ENCODE data around the gene DCAF7.

Gene DCAF7

DNA sequence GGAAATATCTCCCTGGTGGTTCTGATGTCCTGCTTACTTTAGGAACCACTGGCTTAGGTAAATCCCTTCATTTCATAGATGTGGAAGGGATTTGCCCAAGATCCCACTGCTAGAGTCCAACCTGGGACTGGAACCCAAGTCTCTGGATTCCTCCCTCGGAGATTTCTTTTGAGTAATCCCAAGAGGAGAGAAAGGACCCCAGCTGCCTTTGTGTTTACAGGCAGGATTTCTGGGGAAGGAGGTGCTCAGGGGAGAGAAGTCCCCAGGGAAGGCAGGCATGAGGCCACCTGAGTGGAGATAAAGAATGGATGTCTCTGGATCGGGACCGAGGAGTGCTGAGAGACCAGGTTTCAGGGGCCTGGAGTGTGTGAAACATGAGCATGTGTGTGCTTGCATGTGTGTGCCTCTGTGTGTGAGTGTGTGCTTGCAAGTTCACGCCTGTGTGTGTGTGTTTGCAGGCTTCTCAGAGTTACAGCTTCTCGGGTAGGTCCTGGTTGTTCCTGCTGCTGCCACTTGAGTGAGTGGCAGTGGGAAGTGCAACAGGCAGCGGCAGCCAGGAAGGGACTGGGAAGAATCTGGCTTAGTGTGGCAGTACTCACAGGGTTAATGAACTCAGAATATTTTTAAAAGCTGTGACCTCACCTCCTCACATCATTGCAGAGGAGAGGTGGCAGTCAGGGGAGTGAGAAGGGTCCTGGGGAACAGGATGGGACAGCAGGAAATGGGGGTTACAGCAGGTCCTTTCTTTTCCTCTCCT, 24.9 kb upstream of the DCAF7 start:
- no peak for DNase-seq

DNA sequence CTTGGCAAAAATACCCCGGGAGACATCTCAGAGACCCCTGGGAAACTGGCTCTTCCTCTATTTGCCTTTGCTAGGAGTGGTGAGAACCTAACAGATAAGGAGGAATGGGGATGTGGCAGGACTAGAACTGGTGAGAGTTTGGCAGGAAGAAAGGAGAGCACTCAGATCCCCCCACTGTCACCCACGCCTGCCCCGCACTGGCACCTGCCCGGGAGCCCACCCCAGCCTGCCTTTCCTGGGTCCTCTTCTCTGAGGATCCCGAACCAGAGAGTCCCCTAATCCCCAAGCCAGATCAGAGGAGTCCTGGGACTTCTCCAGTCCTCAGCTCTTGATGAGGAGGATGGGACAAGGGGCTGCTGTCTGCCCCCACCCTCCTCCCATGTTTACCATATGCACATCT, 23.4 kb upstream of the DCAF7 start:
- no peak for DNase-seq

DNA sequence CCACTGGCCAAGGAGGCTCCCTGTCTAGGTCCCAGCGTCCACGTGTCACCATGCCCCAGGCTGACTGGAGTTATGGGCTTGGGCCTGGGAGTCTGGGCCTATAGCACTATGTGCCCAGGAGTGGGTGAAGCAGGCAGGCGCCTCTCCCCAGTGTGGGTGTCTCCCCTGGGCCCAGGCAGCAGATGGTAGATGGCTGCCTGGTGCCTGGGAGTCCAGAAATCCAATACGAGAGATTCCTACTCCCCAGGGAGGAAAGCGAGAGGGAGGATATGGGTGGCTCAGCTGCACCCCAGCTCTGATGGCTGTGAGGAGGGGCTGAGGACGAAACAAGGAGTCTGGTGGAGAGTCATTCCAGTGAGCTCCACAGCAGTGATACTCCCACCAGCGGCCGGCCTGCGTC, 22.1 kb upstream of the DCAF7 start:
- DNase-seq = no peak

DNA sequence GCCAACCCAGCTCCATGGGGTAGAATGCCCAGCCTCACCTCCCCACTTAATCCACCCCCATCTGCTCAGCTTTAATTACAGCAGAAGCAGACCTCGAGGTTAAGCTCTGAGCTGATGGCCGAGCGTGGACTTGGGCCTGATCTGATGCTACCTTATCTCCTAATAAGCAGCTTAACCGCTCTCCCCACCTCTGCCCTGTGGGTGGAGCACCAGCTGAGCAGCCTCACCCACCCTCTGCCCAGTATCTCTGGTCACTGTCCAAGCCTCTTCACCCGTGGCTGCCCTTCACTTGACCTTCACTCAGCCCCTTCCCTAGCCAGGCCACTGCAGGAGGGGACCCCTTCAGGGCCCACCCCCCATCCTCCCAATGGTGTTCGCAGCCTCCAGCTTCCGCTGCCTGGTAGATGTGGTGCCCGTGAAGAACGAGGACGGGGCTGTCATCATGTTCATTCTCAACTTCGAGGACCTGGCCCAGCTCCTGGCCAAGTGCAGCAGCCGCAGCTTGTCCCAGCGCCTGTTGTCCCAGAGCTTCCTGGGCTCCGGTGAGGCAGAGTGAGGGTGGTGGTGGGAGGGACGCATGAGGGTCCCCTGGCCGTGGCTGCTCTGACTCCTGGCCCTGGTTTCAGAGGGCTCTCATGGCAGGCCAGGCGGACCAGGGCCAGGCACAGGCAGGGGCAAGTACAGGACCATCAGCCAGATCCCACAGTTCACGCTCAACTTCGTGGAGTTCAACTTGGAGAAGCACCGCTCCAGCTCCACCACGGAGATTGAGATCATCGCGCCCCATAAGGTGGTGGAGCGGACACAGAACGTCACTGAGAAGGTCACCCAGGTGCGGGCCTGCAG, 20.3 kb upstream of the DCAF7 start:
- DNase-seq = no peak

DNA sequence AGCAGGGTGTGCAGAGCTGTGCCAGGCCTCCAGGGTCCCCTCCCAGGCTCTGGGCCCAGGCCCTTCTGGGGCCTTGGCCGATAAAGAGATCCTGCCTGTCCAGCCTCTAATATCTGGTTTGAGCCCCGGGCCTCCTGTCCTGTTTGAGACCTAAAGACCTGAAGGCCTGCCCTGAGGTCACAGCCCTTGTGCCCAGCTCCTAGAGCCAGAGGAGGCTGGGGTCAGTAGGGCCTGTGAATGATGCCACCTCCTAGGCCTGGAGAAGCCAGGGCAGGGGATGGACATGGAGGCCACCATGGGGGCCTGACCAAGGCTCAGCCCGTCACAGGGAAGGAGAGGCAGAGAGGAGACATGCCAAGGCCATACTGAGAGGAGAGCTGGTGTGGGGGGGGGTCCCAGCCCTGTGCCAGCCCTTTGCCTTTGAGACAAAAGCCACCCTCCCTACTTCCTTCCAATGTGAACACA, 19.7 kb upstream of the DCAF7 start:
- no peak for DNase-seq

DNA sequence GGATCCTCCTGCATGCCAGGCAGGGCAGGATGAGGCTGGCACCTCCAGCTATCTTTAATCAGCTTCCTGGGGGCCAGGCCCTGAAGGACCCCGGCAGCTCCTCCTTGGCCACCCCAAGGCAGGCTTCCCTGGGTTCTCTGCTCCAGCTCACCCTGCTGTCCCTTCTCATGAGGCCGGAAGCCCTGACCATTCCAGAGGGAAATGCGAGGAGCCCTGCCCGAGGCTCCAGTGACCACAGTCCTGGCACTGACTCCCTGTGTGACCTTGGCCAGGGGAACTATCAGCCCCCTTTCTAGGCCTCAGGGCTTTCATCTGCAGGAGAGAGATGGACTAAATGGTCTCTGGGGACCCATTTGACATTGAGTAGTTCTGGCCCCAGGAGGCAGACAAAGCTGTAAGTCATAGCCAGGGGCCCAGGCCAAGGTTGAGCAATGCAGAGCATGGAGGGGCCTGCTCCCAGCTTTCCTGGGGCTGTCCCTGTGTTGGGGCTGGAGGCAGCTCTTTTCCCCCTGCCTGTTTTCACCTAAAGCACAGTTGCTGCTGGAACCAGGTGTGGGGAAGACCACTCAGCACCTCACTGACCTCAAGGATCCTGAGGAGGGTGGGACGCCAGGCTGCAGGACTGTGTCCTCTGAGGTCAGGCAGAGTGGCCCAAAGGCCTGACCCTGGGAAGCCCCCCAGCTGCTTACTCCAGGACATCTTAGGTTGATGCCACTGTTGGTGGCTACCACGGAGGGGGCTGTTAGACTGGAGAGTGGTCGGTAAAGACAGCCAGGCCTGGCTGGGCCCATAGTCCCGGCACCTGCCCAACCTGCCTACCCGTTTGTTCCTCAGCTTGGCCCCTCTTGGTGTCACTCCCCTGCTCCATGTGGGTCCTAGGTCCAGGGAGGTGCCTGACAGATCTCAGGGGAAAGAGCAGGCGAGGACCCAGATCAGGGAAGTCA, 19.0 kb upstream of the DCAF7 start:
- DNase-seq = no peak

DNA sequence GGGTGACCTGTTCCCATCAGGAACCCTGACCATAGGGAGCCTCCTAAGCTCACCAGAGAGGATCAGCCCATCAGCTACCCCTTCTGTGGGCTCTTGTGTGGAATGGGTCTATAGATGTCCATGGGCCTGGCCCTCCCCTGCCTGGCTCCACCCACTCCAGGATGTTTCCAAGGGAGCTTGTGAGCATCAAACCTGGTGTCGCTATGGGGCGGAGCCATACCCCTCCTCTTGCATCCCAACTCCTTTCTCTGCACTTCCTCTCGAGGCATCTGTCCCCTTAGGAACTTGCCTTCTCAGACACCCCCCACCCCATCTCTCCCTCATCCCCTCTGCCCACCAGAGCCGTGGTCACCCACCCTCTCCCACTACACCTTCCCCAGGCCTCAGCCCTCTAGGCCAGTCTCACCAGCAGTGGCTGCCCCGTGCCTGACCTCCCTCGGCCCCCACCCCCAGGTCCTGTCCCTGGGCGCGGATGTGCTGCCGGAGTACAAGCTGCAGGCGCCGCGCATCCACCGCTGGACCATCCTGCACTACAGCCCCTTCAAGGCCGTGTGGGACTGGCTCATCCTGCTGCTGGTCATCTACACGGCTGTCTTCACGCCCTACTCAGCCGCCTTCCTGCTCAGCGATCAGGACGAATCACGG, 16.7 kb upstream of the DCAF7 start:
- DNase-seq = no peak

DNA sequence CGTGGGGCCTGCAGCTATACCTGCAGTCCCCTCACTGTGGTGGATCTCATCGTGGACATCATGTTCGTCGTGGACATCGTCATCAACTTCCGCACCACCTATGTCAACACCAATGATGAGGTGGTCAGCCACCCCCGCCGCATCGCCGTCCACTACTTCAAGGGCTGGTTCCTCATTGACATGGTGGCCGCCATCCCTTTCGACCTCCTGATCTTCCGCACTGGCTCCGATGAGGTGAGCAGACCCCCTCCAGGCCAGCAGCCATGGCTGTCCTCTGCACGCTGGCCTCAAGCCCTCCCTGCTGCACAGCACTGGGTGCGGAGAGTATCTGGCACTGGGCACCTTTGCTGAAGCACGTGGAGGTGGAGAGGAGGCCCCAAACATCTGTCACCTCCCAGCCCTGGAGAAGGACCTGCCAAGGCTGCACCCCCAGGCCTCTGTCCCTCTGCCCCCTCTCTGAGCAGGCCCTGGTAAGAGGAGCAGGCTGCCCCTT, 16.2 kb upstream of the DCAF7 start:
- DNase-seq = no peak

DNA sequence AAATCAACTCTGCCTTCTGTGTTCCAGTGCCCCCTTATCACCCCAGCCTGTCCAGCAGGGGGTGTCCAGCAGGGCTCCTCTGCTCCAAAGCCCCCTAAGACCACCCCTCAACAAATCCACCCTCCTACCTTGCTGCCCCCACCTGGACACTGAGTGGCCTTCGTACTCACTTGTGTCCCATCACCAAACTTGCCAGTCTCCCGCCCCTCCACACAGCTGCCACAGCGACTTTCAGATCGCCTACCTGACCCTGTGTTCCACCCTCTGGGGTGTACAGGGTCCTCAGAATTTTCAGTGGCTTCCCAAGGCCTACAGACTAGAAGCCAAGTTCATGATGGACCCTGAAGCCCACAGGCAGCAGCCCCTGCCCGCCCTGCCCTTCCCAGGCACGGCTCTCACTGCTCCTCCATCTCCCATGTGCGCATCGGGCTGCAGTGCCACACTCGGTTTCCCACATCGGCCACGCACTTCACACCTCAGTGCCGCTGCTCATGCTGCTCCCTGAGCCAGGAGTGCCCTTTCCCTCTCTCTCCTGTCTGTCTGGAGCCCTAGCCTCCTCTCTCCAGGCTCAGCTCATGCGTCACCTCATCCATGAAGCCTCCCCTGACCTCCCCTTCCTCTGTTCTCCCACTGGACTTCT, 15.3 kb upstream of the DCAF7 start:
- no peak for DNase-seq

DNA sequence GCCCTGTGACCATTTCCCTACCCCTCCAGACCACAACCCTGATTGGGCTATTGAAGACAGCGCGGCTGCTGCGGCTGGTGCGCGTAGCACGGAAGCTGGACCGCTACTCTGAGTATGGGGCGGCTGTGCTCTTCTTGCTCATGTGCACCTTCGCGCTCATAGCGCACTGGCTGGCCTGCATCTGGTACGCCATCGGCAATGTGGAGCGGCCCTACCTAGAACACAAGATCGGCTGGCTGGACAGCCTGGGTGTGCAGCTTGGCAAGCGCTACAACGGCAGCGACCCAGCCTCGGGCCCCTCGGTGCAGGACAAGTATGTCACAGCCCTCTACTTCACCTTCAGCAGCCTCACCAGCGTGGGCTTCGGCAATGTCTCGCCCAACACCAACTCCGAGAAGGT, 14.6 kb upstream of the DCAF7 start:
- DNase-seq = no peak

DNA sequence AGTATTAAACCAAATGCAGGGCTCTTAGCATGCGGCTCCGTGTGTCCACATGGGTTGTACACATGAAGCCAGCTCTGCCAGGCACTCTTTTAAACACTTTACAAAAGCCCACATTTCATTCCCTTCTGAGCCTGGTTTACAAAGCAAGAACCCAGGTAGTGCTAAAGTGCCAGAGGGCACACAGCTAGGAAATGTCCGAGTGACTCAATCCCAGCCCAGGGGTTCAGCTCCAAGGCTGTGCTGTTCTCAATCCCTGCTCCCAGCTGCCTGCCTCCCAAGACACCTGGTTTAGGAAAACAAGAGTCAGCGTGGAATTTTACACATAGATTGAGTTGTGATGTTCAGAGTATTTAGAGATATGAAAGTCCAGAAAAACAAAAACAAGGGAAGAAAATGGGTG, 13.3 kb upstream of the DCAF7 start:
- DNase-seq = no peak

DNA sequence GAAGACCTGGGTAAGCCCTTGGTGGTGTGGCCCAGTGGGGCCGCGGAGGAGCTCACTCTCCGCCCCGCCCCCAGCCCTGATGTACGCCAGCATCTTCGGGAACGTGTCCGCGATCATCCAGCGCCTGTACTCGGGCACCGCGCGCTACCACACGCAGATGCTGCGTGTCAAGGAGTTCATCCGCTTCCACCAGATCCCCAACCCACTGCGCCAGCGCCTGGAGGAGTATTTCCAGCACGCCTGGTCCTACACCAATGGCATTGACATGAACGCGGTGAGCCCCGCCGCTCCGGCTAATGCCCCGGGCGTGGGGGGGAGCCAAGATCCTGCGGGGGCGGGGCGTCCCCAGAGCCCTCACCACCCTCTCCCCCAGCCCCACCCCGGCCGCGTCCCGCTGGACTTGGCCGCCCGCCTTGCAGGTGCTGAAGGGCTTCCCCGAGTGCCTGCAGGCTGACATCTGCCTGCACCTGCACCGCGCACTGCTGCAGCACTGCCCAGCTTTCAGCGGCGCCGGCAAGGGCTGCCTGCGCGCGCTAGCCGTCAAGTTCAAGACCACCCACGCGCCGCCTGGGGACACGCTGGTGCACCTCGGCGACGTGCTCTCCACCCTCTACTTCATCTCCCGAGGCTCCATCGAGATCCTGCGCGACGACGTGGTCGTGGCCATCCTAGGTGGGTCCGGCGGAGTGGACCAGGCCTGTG, 12.1 kb upstream of the DCAF7 start:
- no peak for DNase-seq

DNA sequence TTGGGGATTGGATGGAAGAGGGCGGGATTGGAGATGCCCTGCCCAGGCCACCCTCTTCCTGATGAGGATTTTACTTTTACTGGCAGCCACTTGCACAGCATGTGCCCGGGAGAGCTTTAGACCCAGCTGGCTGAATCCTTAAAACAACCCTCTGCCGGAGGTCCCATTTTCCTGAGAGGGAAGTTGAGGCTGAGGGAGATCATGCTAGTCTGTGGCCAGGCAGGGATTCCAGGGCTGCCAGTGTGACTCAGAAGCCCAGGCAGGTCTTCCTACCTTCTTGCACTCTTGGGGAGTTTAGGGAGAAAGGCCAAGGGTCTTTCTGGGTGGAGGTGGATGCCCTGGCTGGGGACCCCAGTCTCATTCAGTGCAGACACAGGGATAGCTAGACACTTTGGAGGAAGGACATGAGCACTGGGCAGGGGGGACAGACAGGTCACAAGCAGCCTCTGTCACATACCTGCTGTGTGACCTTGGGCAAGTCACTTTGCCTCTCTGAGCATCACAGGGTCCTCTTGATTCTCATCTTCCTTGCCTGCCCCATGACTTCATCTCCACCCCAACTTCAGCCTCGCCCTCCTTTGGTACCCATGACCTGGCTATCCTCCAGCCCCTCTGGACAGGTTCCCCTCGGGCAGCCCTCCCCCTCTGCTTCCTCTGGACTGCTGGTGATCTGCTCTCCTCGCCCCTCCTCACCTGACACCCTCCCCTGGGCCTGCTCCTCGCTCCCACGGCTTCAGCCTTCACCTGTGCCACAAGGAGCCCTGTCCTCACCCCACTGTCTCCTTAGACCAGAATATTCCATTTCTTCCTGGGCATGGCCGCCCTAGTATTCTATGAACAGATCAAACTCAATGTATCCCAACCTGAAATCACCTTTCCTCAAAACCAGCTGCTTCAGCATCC, 11.3 kb upstream of the DCAF7 start:
- DNase-seq = no peak

DNA sequence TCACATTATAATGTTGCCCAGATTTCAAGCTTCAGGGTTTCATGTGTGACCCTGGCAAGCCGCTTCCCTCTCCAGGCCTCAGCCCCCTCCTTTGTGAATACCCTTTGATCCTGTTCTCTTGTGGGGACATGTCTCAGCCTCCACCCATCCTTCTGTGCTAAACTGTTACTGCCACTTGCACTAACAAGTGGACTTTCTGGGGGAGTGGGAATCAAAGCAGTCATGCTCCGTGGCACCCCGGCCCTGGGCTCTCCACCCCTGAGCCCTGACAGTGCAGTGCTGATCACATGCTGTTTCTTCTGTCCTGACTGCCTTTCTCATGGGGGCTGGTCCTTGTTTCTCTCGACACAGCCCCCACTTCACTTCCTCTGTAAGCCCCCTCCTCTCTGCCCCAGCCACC, 9.7 kb upstream of the DCAF7 start:
- no peak for DNase-seq

DNA sequence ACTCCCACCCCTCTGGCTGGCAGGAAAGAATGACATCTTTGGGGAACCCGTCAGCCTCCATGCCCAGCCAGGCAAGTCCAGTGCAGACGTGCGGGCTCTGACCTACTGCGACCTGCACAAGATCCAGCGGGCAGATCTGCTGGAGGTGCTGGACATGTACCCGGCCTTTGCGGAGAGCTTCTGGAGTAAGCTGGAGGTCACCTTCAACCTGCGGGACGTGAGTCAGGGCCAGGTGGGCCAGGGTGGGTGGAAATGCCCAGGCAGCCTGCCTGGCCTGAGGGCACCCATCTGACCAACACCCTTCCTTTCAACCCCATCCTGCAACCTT, 8.1 kb upstream of the DCAF7 start:
- no peak for DNase-seq

DNA sequence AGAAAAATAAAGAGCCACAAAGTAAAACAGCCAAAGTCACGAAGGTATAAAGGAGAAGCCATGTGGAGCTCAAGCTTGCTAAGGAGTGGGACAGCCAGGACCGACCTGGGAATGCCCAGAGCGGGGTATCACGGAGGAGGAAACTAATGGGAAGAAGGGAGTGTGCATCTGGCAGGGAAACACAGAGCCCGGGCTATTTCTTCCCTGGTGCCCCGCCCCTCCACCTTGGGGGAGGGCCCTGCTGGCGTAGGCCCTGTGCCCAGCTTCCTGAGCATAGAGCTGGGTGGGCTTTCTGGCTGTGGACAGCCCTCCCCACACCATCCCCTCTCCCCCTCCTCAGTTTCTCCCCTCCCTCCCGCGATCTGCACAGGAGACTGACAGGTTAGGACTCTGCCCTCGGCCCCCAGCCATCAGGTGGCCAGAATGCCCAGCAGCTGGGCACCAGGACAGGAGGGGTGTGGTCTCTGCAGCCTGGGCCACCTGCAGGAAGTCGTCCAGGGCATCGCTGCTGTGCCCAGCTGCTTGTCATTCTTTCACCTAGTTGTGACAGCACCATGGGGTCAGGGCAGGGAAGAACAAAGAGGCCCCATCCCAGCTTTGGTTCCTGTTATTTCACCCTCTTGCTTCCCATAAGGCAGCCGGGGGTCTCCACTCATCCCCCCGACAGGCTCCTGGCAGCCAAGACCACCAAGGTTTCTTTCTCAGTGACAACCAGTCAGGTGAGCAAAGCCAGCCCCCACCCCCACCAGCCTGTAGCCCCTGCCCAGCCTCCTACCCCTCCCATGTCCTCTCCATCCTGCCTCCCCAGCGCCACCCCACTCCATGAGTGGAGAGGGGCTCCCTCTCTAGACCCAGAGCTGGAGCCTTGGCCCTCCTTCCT, 7.1 kb upstream of the DCAF7 start:
- DNase-seq = no peak

DNA sequence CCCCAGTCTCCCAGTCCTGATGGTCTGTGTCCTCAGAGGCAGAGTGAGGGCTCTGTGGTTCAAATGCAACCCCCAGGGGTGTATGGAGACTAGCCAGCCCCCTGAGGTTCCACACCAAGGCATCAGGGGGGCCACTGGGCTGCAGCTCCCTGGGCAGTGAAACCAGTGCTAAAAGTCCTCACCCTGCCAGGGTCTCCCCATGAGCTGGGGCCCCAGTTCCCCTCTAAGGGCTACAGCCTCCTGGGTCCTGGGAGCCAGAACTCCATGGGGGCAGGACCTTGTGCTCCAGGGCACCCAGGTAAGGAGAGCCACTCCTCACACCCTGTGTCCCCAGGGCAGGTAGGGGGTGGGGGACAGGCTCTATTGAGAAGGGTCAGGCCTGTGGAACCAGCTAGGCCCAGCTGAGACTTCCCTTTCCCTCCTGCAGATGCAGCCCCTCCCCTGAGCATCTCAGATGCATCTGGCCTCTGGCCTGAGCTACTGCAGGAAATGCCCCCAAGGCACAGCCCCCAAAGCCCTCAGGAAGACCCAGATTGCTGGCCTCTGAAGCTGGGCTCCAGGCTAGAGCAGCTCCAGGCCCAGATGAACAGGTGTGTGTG, 6.4 kb upstream of the DCAF7 start:
- no peak for DNase-seq

DNA sequence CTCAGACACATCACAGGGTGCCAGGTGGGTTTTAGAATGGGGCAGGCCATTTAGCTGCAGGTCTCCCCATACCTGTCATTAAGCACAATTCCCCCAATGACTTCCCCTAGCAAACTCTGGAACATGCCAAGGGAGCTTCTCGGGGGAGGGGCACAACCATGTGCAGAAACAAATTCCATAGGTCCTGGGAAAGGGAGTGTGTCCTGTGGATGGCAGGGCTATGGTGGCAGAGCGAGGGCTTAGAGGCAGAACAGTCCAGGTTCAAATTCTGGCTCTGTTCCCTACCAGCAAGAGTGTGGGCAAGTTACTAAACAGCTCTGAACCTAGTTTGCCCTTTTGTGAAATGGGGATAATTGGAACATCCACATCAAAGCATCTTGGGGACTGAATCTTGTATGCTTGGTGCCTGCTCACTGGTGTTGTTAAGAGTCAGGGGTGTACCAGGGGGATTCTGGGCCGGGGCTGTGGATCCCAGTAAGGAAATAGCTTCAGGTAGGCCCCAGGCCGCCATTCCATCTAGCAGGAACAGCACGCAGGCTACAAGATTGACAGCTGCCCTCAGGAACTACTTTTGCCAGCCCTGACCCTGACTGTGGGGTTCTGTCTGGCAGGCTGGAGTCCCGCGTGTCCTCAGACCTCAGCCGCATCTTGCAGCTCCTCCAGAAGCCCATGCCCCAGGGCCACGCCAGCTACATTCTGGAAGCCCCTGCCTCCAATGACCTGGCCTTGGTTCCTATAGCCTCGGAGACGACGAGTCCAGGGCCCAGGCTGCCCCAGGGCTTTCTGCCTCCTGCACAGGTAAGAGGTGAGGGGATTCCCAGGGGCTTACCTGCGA, 5.6 kb upstream of the DCAF7 start:
- no peak for DNase-seq

Measured in cortex of kidney (tissue), 1 donor.